ENCODE measurements around the gene MTCL1. TPM values are rescaled to one million over a fixed set of nuclear protein-coding genes. Genes with fewer than 3 reads are reported as not detected.

The MTCL1 gene
- total RNA-seq, 2 donors from 2014 or later, result 0.38 to 0.51 TPM

DNA sequence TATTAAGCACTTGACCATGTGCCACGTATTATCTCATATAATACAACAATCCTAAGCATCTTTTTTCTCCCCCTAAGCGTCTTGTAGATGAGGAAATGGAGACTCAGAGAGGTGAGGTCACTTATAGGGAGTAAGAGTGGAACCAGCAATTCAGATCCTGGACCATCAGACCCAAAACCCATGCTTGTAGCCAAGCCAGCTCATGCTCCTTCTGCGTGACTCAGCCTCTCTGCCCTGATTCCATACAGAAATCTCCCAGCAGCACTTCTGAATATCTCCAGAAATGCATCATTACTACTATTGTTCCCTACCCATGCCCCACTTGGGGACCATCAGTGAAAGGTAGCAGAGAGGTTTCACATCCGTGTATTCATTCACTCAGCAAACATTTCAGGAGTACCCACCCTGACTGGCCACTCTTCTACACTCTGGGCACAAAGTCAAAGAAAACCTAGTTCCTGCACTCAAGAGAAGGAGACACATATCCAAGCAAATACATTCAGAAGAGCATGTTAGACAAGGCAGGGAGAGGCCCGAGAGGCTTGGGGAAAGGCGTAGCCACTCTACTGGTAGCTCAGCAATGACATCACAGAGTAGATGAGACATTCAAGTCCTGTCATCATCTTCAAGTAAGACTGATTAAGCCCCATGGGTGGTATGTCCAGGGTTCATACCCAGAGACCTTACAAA is 141.9 kb downstream of the MTCL1 start:
- no peak for ATAC-seq (replicated peaks in 1 of 2)
- Mint-ChIP-seq H3K9me3 (no peaks in the 10 kb centered on the region), H3K4me1 (ENCODE audit: low read depth) (peaks cover 2% of the 10 kb centered on the region), H3K27ac (no peak overlapping the region), H3K4me3 (no peak overlapping the region), H3K36me3 (ENCODE audit: insufficient read depth in 2 of 2) (no peaks in the 10 kb centered on the region), H3K27me3 (ENCODE audit: low read depth) (peaks cover 16% of the 10 kb centered on the region)
- DNase-seq, result no peak

DNA sequence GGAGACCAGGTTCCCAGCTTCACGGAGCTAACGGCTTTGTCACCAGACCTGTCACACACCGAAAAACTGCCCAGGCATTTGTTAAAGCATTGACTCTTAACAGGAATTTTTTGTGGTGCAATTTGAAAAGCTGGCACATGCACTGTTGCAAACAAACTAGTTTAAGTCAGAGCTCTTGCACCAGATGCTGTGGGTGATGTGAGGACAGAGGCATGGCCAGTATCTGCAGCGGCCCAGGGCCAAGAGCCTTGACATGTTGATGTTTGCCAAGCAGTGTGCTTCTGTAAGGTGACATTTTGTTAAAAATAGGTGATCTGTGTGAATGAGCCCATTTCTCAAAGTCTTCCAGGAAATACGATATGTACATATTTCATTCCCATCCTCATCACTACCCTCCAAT is 142.5 kb downstream of the MTCL1 start:
- Mint-ChIP-seq H3K9me3 (no peaks in the 10 kb centered on the region), H3K36me3 (ENCODE audit: insufficient read depth in 2 of 2) (no peaks in the 10 kb centered on the region), H3K27ac (no peak overlapping the region), H3K4me3 (no peak overlapping the region), H3K27me3 (ENCODE audit: low read depth) (peaks cover 16% of the 10 kb centered on the region), H3K4me1 (ENCODE audit: low read depth) (no peaks in the 10 kb centered on the region)
- ATAC-seq (replicated peaks in 1 of 2), result no peak
- no peak for DNase-seq

DNA sequence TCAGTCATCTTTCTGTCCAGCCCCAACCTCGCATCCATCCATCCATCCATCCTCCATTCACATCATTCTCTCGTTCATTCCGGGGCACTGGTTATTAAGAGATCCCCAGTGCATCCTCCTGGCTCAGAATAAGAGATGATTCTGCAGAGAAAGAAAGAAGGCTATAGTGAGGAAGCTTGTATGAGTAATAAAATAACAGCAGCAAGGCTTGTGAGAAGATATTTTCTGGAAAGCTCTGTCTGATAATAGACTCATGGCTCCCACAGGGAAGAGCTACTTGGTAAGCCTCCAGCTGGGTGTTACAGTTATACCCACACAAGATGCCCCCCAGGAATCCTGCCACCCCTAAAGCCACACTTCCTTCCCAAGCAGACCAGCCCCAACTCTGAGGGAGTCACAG is 143.2 kb downstream of the MTCL1 start:
- DNase-seq, result no peak
- peaks cover 16% of the 10 kb centered on the region for H3K27me3 Mint-ChIP-seq (ENCODE audit: low read depth)
- no peak overlapping the region for H3K27ac Mint-ChIP-seq
- H3K4me3 Mint-ChIP-seq, result no peak overlapping the region
- no peaks in the 10 kb centered on the region for H3K36me3 Mint-ChIP-seq (ENCODE audit: insufficient read depth in 2 of 2)
- ATAC-seq (replicated peaks in 1 of 2), result no peak
- H3K9me3 Mint-ChIP-seq, result no peaks in the 10 kb centered on the region
- no peaks in the 10 kb centered on the region for H3K4me1 Mint-ChIP-seq (ENCODE audit: low read depth)

DNA sequence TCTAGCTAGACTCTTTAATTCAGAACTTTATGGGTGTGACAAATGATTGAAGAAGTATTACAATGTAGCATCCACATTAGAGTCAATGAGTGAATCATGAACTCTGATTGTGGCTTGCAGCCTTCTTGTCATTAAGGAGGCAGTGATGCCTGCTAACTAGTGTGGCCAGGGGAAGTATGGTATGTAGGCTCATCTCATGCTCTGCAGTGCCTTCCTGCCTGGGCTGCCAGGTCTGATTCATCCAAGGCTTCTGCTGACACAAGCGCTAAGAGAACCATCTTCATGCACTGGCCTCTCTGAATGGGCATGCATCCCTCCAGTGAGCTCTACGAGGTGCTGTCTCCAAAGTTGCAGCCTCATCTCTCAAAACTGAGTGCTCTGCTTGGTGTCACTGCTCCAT is 144.3 kb downstream of the MTCL1 start:
- H3K4me1 Mint-ChIP-seq (ENCODE audit: low read depth), result no peaks in the 10 kb centered on the region
- no peak overlapping the region for H3K4me3 Mint-ChIP-seq
- no peaks in the 10 kb centered on the region for H3K36me3 Mint-ChIP-seq (ENCODE audit: insufficient read depth in 2 of 2)
- H3K27me3 Mint-ChIP-seq (ENCODE audit: low read depth), result peaks cover 11% of the 10 kb centered on the region
- H3K9me3 Mint-ChIP-seq, result no peaks in the 10 kb centered on the region
- DNase-seq (no peak), ATAC-seq (replicated peaks in 1 of 2) (no peak)
- no peak overlapping the region for H3K27ac Mint-ChIP-seq

DNA sequence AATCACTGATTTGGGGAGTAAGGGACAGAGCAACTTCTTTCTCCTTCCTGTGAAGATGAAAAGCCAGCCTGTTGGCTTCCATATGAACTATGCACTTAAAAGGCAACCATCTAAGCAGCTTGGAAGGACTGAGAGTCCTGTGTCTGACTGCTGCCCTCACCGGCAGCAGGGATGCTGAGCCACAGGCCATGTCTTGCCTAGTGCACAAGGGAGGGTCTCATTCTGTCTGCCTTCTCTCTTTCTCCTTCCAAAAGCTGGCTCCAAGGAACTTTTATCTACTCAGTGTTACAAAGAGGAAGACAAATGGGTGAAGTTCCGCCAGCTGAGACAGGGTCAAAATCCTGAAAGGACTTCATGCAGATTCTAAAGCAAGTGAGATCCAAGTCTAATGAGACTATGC is 146.3 kb downstream of the MTCL1 start:
- no peak for DNase-seq
- no peaks in the 10 kb centered on the region for H3K4me1 Mint-ChIP-seq (ENCODE audit: low read depth)
- H3K9me3 Mint-ChIP-seq, result no peaks in the 10 kb centered on the region
- no peak overlapping the region for H3K27ac Mint-ChIP-seq
- no peak for ATAC-seq (replicated peaks in 1 of 2)
- peaks cover 11% of the 10 kb centered on the region for H3K27me3 Mint-ChIP-seq (ENCODE audit: low read depth)
- H3K4me3 Mint-ChIP-seq, result no peak overlapping the region
- H3K36me3 Mint-ChIP-seq (ENCODE audit: insufficient read depth in 2 of 2), result no peaks in the 10 kb centered on the region

DNA sequence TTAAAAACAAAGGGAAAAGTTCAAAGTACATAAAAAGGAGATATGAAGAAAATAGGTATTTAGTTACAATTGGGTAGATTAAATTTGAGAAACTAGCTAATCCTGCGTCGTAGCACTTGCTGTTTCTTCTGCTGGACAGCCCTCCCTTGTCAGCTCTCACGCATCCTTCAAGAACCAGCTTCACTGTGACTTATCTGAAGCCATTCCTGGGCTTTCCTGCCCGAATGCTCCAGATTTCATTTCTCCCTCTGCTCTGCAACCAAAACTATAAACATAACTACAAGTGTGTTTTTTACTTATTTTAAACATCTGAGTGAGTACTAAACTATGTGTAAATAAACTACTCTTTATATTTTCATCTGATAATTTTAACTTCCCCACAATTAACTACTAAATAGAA is 149.2 kb downstream of the MTCL1 start:
- Mint-ChIP-seq H3K4me1 (ENCODE audit: low read depth) (no peaks in the 10 kb centered on the region), H3K27ac (no peak overlapping the region)
- no peak for DNase-seq

DNA sequence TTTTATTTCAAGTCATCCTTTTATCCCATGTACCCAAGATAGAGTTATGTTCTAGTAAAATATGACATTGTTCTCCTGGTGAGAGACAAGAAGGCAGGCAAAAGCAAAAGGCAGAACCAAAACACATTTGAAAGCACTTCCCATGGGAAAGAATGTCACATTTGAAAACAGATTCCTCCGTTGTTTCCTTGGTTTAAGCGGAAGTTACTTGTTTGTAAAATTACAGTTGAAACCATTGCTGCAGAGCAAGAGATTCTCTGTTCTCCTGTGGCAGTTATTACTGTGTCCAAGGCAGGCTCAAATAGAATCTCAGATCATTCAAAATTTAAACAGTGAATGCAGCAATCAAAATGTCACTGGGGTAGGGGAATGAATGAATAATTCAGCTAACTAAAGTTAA is 149.6 kb downstream of the MTCL1 start:
- Mint-ChIP-seq H3K27me3 (ENCODE audit: low read depth) (peaks cover 7% of the 10 kb centered on the region), H3K4me1 (ENCODE audit: low read depth) (no peaks in the 10 kb centered on the region), H3K4me3 (no peak overlapping the region), H3K27ac (no peak overlapping the region), H3K9me3 (no peaks in the 10 kb centered on the region), H3K36me3 (ENCODE audit: insufficient read depth in 2 of 2) (no peaks in the 10 kb centered on the region)
- ATAC-seq (replicated peaks in 1 of 2) (no peak), DNase-seq (no peak)

More for the DNA sequence above, 149.2 kb downstream of the MTCL1 start:
- no peak overlapping the region for H3K4me3 Mint-ChIP-seq
- H3K9me3 Mint-ChIP-seq, result no peaks in the 10 kb centered on the region
- peaks cover 7% of the 10 kb centered on the region for H3K27me3 Mint-ChIP-seq (ENCODE audit: low read depth)
- ATAC-seq (replicated peaks in 1 of 2), result no peak
- H3K36me3 Mint-ChIP-seq (ENCODE audit: insufficient read depth in 2 of 2), result no peaks in the 10 kb centered on the region

DNA sequence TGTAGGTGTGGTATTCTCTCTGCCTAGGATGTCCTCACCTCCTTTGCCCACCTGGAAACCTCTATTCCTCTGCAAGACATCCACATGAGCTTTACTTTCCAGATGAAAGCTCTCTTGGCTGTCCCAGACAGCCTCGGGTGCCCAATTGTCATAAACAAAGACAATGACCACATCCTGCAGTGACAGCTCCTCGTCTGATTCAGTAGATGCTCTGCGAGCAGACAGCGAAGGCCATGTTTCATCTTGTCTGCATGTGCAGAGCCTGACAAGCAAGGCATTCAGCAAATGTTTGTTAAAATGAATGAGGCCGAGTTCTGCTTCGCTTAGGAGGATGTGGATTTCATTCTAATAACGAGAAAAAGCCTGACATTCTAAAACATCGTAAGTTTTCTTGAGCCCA is 150.9 kb downstream of the MTCL1 start:
- DNase-seq, result no peak
- ATAC-seq (replicated peaks in 1 of 2), result no peak
- Mint-ChIP-seq H3K36me3 (ENCODE audit: insufficient read depth in 2 of 2) (no peaks in the 10 kb centered on the region), H3K4me1 (ENCODE audit: low read depth) (no peaks in the 10 kb centered on the region), H3K27me3 (ENCODE audit: low read depth) (peaks cover 6% of the 10 kb centered on the region), H3K4me3 (no peak overlapping the region), H3K27ac (no peak overlapping the region), H3K9me3 (no peaks in the 10 kb centered on the region)

DNA sequence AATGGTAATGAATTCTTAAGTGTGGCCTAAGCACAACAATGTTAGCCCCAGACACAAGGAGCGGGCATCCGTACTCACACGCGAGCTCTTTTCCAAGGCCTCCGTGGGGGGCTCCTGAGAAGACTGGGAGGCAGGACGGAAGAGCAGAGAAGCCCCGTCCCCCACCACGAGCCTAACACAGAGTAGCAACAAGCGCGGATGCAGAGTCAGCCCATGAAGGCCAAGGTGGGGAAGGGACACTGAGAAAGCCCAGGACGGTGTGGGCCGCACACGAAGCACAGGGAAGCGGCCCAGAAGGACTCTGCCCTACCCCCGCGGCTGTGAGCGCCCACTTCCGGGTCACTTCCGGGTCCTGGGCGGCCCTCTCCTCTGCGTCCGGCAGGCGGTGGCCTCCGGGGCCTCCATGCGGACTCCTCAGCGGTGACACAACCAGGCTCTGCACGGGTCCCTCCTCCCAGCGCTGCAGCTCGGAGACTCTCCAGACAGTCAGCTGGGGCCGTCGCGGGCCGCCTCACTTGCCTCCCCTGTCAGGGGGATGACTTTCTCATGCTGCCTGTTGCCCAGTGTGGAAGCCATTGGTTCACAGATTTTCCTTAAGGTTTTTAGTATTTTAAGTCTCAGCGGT is 151.5 kb downstream of the MTCL1 start:
- Mint-ChIP-seq H3K4me1 (ENCODE audit: low read depth) (no peaks in the 10 kb centered on the region), H3K36me3 (ENCODE audit: insufficient read depth in 2 of 2) (no peaks in the 10 kb centered on the region), H3K27ac (no peak overlapping the region), H3K27me3 (ENCODE audit: low read depth) (no peaks in the 10 kb centered on the region), H3K9me3 (no peaks in the 10 kb centered on the region), H3K4me3 (no peak overlapping the region)
- ATAC-seq (replicated peaks in 1 of 2) (no peak), DNase-seq (no peak)

DNA sequence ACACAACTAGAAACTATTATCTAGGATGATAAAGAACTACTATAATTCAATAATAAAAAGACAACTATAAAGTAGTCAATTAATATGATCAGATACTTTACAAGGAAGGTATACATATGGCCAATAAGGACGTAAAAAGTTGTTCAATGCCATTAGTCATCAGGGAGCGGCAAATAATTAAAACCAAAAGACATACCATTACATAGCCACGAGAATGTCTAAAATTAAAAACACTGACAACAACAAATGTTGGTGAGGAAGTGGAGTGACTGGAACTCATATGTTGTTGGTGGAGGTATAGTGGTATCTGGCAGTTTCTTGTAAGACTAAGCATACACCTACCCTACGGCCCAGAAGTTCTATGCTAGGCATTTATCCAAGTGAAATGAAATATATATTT is 152.4 kb downstream of the MTCL1 start:
- Mint-ChIP-seq H3K4me1 (ENCODE audit: low read depth) (no peaks in the 10 kb centered on the region), H3K27ac (no peak overlapping the region), H3K27me3 (ENCODE audit: low read depth) (no peaks in the 10 kb centered on the region), H3K9me3 (no peaks in the 10 kb centered on the region), H3K36me3 (ENCODE audit: insufficient read depth in 2 of 2) (no peaks in the 10 kb centered on the region), H3K4me3 (no peak overlapping the region)
- DNase-seq, result no peak
- no peak for ATAC-seq (replicated peaks in 1 of 2)

DNA sequence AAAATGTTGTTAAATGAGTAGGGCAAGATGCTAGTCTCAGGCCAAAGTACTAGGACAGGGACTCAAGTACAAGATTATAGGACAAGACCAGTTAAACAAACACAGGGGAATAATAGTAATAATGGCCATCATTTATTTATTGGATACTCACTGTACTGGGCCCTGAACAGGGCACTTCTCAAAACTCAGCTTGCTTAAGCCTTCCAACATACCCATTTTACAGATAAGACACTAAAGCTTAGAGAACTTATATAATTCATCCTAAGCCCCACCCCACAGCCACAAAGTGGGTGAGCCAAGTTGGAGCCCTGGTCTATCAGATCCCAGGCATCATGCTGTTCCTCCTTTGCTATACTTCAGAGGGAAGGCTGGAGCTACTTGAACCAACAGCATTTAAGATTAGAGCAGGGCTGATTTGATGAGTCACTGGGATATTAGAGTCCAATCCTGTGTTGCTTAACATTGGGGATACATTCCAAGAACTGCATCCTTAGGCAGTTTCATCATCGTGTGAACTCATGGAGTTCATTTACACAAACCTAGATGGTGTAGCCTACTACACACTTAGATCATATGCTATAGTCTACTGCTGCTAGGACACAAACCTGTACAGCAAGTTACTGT is 153.6 kb downstream of the MTCL1 start:
- Mint-ChIP-seq H3K36me3 (ENCODE audit: insufficient read depth in 2 of 2) (no peaks in the 10 kb centered on the region), H3K4me3 (no peak overlapping the region), H3K4me1 (ENCODE audit: low read depth) (no peaks in the 10 kb centered on the region), H3K9me3 (no peaks in the 10 kb centered on the region), H3K27ac (no peak overlapping the region), H3K27me3 (ENCODE audit: low read depth) (no peaks in the 10 kb centered on the region)
- no peak for ATAC-seq (replicated peaks in 1 of 2)
- no peak for DNase-seq

DNA sequence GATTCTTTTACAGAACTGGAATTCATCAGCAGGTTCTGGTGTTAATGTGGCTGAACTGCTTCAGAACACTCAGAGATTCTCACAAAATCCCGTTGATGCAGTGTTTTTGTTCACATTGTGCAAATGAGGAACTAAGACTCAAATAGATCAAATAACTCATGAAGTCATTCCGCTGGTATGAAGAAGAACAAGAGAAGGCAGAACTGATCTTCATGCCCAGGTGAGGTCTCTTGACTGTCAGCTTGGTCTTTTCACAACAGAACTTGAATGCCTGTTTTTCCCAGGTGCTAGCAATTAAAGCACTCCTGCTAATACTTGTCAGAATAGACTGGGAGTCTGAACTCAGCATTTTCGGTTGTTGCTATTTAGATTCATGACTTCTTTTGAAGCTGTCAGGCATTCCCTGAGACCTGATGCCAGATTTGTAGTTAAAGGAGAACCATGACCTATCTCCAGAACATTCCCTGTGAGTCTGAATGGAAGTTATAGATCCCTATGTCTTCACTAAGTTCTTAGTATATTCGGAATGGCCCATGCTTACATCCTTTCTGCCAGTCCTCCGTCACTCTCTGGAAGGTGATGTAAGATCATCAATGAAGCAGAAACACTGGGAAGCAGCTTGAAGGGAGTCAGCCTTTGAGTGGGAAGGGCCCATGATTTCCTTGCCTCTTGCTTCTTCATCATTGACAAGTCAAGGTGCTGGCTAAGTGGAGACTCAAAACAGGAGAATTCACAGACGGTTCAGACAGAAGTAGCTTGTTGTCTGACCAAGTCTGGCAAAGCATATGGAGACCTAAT is 155.7 kb downstream of the MTCL1 start:
- no peak for DNase-seq
- Mint-ChIP-seq H3K4me1 (ENCODE audit: low read depth) (no peaks in the 10 kb centered on the region), H3K36me3 (ENCODE audit: insufficient read depth in 2 of 2) (no peaks in the 10 kb centered on the region), H3K9me3 (no peaks in the 10 kb centered on the region), H3K27me3 (ENCODE audit: low read depth) (no peaks in the 10 kb centered on the region), H3K27ac (no peak overlapping the region), H3K4me3 (no peak overlapping the region)
- ATAC-seq (replicated peaks in 1 of 2), result no peak

DNA sequence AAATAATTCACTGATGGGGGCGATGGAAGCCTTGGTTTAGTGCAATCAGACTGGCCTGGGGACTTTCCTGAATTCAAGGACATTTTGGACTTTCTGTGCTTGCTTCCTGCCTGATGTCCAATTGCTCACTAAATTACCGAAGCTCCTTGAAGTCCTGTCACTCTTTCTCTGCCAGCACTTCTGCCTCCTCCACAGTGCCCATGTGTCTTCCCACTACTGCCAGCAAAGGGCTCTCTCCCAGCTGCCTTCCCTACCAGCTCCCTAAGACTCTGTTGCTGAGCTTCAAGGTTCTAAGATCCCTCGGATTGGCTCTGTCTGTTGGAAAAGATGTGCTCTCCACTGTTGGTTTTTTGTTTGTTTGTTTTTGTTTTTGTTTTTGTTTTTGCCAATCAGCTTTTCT is 158.1 kb downstream of the MTCL1 start:
- Mint-ChIP-seq H3K4me1 (ENCODE audit: low read depth) (no peaks in the 10 kb centered on the region), H3K27me3 (ENCODE audit: low read depth) (no peaks in the 10 kb centered on the region), H3K9me3 (no peaks in the 10 kb centered on the region), H3K27ac (no peak overlapping the region), H3K36me3 (ENCODE audit: insufficient read depth in 2 of 2) (no peaks in the 10 kb centered on the region), H3K4me3 (no peak overlapping the region)
- DNase-seq (no peak), ATAC-seq (replicated peaks in 1 of 2) (no peak)

Measured in activated T-cell treated with anti-CD3 and anti-CD28 coated beads, Interleukin-2, amount 50 U/mL, for 72 hours (primary cell).